ENCODE results near the gene NRAS. TPM values are rescaled to one million over a fixed set of nuclear protein-coding genes. Genes with fewer than 3 reads are reported as not detected.

NRAS gene
- total and polyA plus RNA-seq, 9 of the 15 experiments (the other 6 are each of a cell fraction or from before 2014, with no cell fraction given), result 40.7 to 94.5 (median 75.4) TPM

GRCh38 chr1:114757455-114758255 lies 41.1 kb upstream of the NRAS start, which contains the start of gene CSDE1 (continued):
- no peak for TF ChIP-seq REST (IDR thresholded peaks at IDR 0.05; ENCODE audit: borderline replicate concordance)
- peak; percentile 85; the same call in 1 of the 2 replicates for TF ChIP-seq REST (CRISPR knock-in tag; IDR thresholded peaks at IDR 0.05; ENCODE audit: low read depth)
- no peak for TF ChIP-seq ZNF280B (CRISPR knock-in tag; IDR thresholded peaks at IDR 0.05)
- TF ChIP-seq ZNF778 (CRISPR knock-in tag; IDR thresholded peaks at IDR 0.05), result no peak
- TF ChIP-seq GTF2F1 (IDR thresholded peaks at IDR 0.05; ENCODE audit: low read depth, low read length), result peak; percentile 93
- peak; percentile 49 for TF ChIP-seq ZNF316 (IDR thresholded peaks at IDR 0.05)
- no peak for TF ChIP-seq CHCHD3 (CRISPR knock-in tag; IDR thresholded peaks at IDR 0.05)
- TF ChIP-seq TEAD4 (IDR thresholded peaks at IDR 0.05; ENCODE audit: low read length), result peak; percentile 77
- TF ChIP-seq TEAD4 (CRISPR knock-in tag; IDR thresholded peaks at IDR 0.05; ENCODE audit: borderline replicate concordance), result no peak
- TF ChIP-seq CREB3 (tag; conservative IDR thresholded peaks at IDR 0.05; ENCODE audit: low read depth), result no peak
- no peak for TF ChIP-seq TGIF2 (CRISPR knock-in tag; IDR thresholded peaks at IDR 0.05)
